HCEC 1CT (cell line): Measurements from ENCODE around the gene HOXD11.

Source experiments
- DNase-seq: peaks from one replicate; pipeline ENCODE4 v3.0.0-alpha.2; 2017

Gene HOXD11

DNA sequence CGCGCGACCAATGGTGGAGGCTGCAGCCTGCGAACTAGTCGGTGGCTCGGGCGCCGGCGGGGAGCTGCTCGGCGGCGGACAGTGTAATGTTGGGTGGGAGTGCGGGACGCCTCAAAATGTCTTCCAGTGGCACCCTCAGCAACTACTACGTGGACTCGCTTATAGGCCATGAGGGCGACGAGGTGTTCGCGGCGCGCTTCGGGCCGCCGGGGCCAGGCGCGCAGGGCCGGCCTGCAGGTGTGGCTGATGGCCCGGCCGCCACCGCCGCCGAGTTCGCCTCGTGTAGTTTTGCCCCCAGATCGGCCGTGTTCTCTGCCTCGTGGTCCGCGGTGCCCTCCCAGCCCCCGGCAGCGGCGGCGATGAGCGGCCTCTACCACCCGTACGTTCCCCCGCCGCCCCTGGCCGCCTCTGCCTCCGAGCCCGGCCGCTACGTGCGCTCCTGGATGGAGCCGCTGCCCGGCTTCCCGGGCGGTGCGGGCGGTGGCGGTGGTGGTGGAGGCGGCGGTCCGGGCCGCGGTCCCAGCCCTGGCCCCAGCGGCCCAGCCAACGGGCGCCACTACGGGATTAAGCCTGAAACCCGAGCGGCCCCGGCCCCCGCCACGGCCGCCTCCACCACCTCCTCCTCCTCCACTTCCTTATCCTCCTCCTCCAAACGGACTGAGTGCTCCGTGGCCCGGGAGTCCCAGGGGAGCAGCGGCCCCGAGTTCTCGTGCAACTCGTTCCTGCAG lies 15.8 kb downstream of the HOXD11 start, which contains the start of gene HOXD9:
HOXD9 (plus strand) TSS at position 37 of the 728 bp plus-strand sequence; CDS start at position 87, 50 bp downstream.
- DNase-seq, result no peak

DNA sequence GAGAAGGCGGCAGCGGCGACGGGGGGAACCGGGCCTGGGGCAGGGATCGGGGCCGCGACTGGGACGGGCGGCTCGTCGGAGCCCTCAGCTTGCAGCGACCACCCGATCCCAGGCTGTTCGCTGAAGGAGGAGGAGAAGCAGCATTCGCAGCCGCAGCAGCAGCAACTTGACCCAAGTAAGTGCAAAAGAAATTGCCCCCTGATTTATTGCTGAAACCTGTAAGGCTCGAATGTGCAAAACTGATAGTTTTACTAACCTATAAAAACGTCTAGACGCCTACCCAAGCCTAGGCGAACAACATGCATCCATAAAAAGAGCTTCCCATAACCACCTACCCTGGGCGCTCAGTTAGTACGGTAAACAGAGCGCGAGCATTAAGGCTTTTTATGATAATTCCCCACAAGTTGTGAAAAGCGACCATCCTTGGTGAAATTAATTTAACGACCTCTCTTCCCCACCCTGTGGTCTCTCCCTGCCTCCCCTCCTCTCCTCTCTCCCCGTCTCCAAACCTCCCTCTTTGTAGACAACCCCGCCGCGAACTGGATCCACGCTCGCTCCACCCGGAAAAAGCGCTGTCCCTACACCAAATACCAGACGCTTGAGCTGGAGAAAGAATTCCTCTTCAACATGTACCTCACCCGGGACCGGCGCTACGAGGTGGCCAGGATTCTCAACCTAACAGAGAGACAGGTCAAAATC lies 16.5 kb downstream of the HOXD11 start:
- DNase-seq, result no peak

DNA sequence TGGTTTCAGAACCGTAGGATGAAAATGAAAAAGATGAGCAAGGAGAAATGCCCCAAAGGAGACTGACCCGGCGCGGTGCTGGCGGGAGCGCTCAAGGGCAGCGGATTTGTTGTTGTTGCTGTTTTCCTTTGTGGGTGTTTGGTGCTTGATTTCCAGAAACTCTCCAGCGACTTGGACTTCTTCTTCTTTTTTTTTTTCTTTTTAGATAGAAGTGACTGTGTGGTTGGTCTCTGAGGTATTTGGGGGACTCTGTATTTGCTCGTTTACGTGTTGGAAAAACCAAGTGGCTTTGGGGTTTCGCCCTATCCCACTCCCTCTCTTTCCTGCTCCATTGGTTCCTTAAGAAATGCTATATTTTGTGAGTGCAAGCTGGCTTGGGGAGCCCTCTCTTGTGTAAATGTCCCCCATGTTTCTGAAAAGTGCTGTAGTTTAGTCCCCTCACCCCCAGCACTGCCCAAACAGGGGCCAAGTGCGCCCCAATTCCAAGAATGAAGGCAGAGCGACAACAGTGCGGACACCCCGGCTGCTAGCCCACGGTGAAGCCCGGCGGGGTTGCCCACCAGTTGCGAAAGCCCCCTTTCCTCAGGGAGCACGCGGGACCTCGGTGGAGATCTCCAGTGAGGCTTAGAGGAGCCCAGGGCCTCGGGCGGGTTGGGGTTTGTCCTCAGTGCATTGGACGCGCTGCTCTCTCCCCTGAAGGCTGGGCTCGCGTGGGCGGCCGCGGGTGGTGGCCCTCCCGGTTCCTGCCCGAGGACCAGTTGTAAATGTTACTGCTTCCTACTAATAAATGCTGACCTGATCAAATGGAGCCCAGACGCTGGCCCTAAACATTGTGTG lies 17.2 kb downstream of the HOXD11 start:
- DNase-seq, result no peak

DNA sequence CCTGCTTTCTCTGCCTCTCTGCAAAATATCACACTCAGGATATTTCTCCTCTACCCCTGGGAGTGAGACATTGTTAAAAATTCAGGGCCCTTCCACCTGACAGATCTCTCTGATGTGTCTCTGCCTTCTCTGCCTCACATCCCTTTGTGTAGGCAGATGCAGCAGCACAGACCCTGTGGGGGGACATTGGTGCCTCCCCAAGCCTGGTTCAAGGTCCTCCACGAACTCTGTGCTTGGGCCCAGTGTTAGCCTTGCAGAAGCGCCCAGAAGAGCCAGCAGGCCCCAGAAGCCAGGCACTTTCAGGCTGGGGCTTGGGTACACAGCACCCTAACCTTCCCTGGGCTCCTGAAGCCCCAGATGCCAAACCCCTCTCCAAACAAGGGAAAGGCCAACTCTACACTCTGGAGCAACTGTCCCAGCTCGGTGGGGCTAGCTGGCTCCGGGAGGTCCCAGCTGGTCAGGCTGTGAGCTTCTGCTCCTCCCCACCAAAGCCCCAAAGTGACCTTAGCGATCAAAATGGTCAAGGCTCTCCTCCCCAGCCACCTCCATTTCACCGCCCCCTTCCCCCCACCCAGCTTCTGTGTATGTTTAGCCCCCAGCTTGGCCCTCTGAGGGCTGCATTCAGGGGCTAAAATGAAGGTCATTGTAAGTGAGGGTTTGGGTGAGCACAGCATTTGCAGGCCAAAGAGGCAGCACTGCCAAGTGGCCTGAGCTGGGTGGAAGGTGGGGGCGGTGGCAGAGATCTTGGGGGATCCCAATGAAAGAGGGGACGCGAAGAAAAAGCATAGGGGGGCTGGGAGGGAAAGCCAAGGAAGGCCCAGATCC lies 18.1 kb downstream of the HOXD11 start:
- no peak for DNase-seq

DNA sequence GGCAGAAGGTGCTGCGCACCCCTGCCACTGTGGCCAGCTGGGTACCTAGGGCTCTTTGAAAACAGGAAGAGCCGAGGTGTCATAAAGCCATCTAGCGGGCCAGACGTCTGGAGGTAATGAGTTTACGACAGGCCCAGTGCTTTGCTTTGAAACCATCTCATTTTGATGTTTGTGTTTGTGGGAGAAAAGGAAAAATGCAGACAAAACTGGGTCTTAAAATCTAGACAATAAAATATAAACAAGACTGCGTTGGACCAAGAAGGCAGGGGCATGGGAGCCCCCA lies 18.6 kb downstream of the HOXD11 start:
- DNase-seq, result no peak

DNA sequence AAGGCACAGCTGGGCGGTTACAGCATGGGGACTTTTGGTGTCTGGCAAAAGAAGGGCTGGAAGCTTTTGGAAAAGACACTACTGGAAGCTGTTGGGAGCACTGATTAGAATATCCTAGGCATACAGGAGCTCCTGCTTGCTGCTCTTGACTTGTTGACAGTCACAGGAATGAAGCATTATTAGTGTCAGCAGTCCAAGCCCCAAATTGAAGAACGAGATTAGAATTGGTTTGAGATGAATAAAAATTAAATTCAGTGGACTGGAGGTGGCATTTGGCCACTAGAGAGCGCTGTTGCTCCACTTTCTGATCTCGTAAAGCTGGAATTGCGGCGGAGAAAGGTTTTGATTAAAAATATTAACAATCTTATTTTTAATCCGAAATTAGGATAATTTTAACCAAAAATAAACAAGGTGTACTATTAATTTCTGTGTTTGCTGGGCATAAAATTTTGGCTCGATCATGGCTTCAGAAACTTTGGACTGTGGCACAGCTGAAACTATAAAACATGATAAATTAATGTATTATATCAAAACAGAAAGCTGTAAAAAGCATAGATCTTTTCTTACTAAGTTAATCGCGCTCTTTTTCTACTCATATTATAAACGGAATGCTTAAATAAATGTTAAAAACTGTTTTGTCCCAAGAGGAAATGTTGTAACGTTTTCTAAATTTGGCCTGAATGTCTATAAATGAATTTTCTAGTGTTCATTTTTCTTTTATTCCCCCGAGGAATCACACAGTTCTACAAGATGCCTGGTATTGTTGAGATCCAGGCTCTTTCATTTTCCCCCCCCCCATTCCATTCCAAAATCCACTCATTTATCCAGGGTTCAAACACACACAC lies 20.1 kb downstream of the HOXD11 start:
- no peak for DNase-seq

DNA sequence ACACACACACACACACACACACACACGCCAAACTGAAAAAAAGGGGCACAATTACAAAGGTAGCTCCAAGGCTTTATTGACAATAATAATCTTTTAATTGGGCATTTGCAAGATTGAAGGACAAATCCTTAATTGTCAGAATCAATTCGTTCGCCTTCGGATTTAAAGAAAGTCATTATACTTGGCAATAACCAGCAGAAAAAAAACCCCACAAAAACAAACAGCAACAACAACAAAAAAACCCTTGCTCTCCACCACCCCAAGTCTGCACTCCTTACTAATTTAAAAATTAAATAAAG lies 20.6 kb downstream of the HOXD11 start:
- DNase-seq, result no peak

DNA sequence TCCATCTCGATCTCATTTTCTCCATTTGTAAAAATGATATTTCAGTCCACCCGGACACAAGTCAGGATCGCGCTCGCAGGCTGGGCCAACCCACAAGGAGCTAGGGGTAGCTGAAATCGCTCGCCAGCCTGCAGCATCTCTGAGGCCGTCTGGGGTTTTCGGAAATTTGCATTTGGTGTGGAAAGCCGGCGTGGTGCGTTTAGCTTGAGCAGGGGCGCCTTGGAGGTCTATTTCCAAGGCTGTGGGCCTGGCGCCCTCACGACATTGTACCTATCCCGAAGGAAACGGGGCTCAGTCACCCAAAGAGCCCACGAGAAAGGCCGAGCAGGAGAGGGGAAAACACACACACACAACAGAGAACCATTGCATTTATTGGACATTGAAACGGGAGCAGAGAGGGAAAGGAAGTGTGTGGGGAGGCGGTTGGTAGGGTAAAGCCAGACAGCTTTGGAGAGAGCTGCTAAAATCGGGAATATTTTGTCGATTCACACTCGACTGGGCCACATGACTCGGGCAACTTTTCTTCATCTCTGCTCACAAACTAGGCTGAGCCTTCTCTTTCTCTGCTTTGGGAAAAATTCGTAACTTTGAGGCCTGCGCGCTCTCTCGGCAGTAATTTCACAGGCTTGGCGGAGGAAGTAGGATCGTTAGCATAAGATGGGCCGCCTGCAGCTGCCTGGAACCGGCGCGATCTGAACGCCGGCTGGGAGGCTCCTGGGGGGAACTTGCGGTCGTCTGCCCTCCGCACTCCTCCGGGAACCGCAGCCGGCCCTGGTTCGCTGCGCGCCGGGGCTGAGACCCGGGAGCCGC lies 21.3 kb downstream of the HOXD11 start:
- DNase-seq, result no peak

DNA sequence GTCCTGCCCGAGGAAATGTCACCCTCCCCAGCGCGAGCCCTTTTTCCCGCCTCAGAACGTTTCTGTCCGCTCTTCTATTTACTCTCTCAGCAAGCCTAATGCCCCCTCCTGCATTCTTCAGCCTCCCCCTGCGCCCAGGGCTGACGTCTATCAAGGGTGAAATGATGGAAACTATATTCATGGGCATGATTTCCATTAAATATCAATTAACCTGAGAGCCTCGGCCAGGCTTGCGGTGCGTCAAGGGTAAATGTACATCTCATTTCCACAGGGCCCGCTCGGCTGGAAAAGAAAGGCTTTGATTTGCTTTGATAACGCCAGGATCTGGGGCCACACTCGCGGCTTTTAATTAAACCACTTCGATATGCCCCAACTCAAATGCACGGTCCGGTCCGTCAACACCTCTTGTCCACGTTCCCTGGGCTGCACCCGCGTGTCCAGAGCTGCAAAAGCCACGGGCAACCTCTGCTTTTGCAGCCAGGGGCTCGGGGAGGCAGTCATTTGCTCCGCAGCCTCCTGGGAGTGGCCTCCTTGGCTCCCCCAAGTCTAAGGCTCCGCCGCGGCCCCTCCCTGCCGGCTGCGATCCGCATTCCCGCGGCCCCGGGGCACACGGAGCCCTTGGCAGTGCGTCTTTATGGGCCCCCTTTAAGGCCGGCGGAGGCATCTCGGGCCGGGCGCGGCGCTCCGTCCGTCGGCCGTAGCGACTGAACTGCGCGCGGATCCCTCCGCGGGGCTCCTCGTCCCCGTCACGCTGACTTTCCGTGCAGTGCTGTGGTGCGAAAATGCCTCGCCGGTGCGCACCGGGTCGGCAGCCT lies 22.1 kb downstream of the HOXD11 start, which contains the start of gene HOXD8:
HOXD8 (plus strand) TSS at position 724 of the 815 bp plus-strand sequence. CDS start 662 bp downstream, outside the sequence.
- peak; percentile 90 for DNase-seq

DNA sequence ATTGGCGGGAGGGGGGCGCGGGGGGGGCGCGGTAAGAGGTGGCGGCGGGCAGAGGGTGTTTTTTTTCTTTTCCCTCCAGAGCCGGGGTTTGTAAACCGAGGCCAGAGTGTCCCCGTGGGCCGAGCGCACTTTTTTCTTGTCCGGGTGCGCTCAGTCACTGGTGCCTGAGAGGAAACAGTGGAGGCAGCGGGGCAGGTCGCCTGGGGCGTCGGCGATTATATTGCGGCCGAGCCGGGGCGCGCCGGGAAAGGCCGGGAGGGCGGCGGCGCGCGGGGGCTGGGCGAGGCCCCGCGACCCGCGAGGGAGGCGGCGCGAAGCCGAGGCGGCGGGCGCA lies 22.7 kb downstream of the HOXD11 start:
- no peak for DNase-seq

DNA sequence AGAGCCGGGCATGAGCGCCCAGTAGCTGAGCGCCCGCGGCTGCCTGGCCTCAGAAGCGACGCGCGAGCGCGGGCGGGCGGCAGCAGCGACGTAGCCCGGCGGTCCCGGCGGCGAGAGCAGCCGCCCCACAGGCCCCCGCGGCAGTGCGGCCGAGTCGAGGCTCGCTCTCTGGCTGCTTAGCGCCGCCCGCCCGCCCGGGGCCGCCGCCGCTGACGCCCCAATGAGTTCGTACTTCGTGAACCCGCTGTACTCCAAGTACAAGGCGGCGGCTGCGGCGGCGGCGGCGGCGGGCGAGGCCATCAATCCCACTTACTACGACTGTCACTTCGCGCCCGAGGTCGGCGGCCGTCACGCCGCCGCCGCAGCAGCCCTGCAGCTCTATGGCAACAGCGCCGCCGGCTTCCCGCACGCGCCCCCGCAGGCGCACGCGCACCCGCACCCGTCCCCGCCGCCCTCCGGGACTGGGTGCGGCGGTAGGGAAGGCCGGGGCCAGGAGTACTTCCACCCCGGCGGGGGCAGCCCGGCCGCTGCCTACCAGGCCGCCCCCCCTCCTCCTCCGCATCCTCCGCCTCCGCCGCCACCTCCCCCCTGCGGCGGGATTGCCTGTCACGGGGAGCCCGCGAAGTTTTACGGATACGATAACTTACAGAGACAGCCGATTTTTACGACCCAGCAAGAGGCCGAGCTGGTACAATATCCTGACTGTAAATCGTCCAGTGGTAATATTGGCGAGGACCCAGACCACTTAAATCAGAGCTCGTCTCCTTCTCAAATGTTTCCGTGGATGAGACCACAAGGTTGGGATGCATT lies 23.3 kb downstream of the HOXD11 start:
- DNase-seq, result peak; percentile 81

DNA sequence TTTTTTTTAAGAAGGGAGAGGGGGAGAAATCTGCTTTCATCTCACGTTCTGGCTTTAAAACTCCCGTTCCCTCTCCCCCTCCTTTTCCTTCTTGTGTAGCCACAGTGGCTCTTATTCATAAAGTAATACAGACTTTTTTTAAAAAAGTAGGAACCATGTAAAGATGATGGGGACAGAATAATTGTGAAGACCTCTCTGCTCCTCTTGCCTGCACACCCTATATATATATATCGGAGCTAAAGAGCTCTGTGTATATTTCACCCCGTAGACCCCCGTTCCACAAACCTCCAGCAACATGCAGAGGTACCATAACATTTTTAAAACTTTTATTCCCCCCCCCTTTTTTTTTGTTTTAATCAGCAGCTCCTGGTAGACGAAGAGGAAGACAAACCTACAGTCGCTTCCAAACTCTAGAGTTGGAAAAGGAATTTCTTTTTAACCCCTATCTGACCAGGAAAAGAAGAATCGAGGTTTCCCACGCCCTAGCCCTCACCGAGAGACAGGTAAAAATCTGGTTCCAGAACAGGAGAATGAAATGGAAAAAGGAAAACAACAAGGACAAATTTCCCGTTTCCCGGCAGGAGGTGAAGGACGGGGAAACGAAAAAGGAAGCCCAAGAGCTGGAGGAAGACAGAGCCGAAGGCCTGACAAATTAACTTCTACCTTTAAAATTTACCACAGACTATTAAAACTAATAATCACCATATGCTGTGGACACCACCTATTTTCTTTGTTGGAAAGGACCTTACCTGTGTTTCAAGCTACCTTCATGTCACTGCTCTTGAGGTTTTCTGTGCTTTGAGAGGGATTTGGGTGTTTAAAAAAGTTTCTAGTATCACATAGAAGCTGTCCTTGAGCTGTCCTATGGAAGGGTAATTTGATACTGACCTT lies 24.1 kb downstream of the HOXD11 start:
- DNase-seq, result no peak

DNA sequence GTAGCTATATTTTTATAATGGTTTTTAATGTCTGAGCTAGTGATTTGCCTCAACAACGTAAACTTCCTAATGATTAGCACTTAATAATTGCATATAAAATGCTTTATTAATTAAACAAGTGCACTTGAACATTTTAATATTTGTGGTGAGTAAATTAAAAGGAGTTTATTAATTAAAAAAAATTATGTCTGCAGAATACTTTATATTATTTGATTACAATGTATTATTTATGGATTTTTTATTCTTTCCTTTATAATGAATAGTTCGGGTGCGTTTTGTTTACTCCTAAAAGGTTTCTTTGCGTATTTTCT lies 24.7 kb downstream of the HOXD11 start:
- no peak for DNase-seq

DNA sequence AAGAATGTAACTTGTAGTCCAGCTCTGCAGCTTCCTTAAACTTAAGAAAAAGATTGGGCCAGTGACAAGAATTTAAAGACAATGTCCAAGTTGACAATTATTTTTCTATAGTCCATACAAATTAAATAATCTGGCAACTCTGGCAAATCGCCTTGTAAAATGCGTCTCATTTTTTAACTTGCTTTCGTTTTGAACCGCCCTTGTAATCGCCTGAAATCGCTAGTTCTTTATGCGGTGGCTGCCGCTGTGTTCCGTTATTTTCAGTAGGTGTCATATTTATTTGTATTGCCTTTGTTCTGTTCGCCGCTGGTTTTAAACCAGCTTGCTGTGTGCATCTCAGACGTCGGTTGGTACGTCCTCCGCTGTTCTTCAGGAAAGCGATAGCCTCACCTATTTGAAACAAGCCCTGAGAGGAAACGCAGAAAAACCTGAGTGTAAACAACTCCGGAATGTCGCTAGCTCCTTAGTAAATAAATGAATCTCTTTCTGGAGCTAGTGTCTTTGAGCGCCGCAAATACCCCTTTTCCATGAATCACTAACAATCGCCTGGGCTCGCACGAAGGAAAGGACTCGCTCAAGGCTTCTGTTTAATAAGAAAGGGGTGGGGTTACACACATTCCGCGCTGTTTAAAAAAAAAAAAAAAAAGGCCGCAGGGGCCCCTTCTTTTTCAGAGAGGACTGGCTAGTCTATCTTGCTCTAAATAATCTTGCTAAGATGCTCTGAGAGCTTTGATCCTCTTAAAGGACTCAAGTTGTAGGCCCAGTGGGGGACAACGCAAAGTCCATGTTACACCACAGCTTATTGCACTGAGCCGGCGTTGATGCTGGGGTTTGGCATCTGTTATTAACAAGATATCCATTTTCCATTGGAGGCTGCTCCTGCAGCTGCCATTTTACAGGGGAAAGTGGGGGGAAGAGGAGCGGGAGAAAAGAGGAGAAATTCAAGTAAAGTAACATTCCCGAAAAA lies 25.4 kb downstream of the HOXD11 start:
- DNase-seq, result peak; percentile 40

DNA sequence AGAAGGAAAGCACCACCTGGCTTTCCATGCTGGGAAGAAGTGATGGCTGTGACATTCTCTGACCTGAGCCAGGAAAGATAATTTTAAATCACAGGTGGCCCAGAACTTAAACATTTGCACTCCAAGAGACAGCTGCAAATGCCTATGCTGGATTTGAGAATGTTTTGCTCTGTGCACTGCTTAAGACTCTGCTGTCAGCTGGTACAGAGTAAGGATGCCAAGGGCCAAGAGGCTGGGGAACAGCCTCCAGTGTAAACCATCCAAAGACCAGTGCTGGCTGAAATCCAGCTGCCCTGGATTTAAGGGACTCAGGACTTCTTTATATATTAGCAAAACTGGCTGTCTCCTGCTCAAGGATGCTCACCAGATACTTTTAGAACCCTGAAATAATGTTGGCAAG lies 26.3 kb downstream of the HOXD11 start:
- DNase-seq, result no peak

DNA sequence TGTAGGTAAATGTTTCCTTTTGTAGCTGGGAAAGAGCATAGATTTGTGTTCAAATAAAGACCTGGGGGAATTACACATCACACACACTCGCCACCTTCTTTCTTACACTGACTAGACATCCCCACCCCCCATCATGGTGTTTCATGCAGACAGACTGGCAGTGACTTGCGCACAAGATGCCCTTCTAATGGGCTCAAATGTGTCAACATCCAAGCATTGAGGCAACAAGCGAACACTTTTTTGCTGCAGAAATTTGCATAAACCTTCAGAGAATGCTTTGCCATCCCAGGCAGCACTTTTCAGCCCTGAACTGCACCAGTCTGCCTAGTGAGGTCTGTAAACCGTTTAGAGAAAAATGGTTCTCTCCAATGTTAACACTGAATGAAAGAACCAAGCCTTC lies 27.0 kb downstream of the HOXD11 start:
- no peak for DNase-seq

DNA sequence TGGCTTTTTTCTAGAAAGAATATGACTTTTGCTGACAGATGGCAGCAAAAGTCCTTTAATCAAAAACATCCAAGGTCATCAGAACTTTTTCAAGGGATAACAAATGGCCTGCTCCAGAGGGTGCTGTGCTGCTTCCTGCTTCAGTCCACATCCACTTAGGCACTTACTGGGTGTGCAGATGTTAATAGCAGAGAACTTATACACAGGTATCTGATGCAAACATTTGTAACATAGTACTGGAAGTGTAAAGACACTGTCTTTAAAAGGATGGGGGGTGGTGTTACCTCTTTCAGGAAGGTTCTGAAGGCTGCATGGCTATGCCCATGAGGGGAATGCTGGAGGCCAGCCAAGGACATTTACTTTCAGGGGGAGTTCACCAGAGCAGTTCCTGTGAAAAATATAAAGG lies 28.0 kb downstream of the HOXD11 start:
- DNase-seq, result peak; percentile 49
